HG02763 (cell line): Measurements from ENCODE around the gene CLIP4.

Experiments used
- ATAC-seq: cut with Tn5 transposase; IDR thresholded peaks from one replicate; pipeline ENCODE4 v1.9.1; 2021; ENCODE audit warnings: mild to moderate bottlenecking, moderate library complexity; ENCODE audit not compliant: unreplicated experiment

CLIP4 gene

DNA sequence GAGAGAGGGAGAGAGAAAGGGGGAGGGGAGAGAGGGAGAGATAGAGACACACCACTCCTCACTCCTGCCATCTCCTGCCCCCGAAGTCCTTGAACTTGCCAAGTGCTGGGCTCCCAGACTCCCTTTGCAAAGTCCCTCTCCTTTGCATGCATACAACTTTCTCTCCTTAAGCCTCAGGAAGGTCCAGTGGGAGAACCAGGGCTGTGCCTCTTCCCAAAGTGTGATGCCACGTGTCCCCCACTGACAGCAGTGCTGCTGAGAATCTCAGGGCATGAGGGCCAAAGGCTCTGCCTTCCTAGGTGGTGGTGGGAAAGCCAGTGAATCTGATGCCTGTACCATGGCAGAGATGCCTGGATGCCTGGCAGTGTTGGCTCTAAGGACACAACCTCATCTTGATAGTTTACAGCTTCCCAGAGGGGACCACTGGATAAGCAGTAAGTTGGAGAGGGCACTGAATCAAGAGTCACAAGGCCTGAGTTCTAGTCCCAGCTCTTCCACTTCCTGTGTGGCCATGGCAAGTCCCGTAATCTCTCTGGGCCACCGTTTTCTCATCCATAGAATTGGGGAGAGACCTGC lies 103.4 kb downstream of the CLIP4 start:
- ATAC-seq, result no peak

- no peak for ATAC-seq
These were observed 104.2 kb downstream of the CLIP4 start for GRCh38 chr2:29219374-29219773.

DNA sequence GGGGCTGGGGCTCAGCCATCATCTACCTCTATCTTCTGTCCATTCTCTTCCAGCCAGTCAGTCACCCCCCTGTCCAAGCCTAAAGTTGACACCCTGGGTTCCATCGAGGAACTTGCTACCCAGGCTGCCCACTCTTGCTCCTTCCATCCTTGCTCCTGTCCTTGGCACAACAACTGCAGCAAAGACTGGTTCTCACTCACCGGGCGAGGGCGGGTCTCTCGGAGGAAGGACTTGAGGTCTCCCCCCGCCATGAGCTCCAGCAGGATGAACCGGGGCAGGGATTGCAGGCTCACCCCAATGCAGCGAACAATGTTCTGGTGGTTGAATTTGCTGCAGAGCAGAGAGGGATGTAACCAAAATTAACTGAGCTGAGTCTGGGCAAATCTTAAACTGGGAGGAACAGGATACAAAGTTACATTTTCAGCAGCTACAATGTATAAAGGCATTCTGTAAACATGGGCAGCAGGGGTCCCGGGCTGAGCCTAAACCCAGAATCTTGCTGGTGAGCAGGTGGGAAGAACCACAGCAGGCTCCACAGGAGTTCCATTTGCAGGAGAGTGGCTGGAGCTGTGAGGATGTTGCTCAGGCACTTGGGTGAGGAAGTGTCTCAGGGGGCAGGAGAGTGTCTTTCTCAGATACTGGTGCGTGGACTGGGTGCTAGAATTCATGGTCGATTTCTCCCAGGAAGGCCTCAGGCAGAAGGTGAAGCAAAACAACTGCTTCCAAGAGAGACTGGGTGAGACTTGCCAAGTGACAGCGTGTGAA lies 105.5 kb downstream of the CLIP4 start:
- no peak for ATAC-seq

- ATAC-seq, result no peak
These were observed 107.4 kb downstream of the CLIP4 start for GRCh38 chr2:29222381-29223179.

- ATAC-seq, result no peak
These were observed 108.0 kb downstream of the CLIP4 start for GRCh38 chr2:29223257-29223656.

- no peak for ATAC-seq
These were observed 108.9 kb downstream of the CLIP4 start for GRCh38 chr2:29223851-29224692.

DNA sequence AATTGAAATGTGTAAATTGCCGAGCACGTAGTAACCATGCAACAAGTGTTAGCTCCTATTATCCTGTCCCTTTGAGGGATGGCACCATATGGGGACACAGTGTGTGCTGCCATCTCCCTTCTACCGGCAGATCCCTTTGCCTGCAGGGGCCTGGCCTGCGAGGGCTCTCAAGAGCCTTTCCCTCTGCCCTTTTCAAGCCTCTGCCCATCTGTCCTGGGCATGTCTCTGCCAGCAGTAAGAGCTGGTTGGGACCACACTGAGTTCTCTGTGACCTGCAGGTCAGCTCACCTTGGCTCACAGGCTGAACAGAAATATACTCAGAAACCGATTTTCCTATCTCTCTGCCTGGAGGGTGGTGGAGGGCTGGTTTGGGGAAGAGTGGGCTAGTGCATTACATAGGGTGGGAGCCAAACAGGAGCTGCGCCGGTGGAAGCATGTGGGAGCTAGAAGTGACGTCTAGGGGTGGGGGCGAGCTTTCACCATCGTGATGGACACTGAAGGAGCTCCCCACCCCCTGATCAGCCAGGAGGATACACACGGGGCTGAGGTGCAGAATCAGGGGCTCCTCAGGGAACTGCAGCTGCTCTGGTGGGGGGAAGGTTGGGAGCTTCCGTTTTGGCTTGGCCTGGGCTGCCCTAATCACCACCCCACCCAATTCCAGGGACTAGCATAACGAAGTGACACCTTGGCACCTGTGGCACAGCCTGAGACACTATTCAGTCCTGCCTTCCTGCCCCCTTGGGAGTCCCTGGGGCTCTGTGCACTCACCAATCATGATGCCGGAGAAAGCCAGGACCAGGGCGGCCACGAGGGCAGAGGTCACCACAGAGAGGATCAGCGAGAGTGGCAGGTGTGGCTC lies 109.7 kb downstream of the CLIP4 start:
- ATAC-seq, result no peak

DNA sequence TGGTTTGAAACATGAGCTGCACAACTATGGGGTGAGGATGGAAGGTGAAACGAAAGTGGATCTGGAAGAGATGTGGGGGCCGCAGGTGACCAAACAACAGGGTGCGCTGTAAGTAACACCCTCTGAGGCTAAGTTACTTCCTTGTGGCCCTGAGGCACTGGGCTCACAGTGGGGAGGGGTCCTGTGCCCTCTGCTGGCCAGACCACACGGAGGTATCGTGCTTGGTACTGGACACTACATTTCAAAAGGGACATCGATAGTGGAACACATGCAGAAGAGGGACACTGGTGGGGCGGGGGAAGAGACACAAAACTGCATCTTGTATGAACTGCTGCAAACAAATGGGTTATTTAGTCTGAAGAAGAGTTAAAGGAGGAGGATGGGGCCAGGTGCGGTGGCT lies 110.6 kb downstream of the CLIP4 start:
- ATAC-seq, result no peak

GRCh38 chr2:29226375-29226774 lies 111.2 kb downstream of the CLIP4 start:
- ATAC-seq, result no peak

DNA sequence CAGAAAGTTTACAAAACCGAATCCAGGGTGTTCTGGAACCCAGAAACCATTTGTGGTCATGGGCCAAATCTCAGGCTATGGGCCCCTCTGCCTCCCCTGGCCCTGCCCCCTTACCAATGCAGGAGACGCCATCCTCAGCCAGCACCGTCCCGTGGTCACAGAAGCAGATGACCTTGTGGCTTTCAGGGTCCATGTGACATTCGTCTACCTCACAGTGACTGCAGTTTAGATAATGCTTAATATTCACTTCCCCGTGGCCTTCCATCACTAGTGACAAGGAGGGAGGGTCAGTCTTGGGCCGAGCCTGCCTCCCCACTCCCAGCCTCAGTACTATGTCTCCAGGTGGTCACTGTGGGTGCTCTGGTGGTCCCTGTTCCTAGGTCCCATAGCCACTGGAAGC lies 111.6 kb downstream of the CLIP4 start:
- ATAC-seq, result no peak

GRCh38 chr2:29227935-29228675 lies 112.9 kb downstream of the CLIP4 start:
- ATAC-seq, result no peak

DNA sequence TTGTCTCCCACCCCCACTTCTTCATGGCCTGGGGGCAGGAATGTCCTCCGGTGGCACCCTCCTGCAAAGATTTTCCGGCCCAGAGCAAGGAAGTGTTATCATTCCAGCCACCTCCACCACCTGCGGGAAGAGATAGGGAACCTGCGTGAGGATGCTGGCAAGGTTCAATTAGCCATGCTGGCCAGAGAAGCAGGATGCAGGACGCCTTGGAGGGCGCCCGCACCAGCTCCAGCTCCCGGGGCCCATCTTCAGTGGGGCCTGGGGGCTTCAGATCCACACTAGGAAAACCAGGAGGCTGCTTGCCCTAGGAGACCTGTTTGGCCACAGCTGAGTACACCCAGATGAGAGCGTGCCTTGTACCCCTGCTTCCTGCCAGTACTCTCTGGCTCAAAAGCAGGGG lies 113.7 kb downstream of the CLIP4 start:
- ATAC-seq, result no peak

DNA sequence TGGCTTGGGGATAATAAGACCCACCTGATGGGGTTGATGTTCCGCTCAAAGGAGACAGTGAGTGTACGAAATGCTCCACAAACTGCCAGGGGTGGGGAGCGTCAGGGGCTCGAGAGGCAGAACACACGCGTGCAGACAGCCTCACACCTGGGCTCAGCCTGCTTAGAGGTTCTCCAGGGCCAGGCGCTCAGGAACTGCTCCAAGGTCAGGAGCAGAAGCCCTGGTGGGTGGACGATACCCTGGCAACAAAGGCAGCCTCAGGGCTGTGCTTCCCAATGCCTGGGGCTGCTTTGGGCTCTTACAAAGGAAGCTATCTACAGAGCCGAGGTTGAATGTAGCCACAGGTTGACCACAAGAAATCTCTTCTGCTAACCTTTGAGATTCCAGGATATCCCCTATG lies 114.4 kb downstream of the CLIP4 start:
- ATAC-seq, result no peak

GRCh38 chr2:29232041-29232440 lies 116.8 kb downstream of the CLIP4 start:
- ATAC-seq, result no peak

GRCh38 chr2:29233428-29233827 lies 118.2 kb downstream of the CLIP4 start:
- ATAC-seq, result no peak

DNA sequence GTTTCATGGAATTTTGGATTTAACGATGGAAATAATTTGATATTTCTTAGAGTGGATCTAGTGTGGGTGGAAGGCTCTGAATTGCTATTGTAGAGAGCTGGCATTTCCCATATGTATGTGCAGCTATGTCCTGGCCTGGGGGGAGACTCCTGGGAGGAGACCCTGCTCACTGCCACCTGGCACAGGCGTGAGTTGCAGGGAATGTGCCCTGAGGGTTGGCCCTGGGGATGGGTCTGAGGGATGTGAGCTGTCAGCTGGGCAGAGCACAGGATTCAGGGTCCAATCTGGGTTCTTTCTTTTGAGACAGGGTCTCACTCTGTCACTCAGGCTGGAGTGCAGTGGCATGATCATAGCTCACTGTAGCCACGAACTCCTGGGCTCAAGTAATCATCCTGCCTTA lies 120.2 kb downstream of the CLIP4 start:
- ATAC-seq, result no peak

DNA sequence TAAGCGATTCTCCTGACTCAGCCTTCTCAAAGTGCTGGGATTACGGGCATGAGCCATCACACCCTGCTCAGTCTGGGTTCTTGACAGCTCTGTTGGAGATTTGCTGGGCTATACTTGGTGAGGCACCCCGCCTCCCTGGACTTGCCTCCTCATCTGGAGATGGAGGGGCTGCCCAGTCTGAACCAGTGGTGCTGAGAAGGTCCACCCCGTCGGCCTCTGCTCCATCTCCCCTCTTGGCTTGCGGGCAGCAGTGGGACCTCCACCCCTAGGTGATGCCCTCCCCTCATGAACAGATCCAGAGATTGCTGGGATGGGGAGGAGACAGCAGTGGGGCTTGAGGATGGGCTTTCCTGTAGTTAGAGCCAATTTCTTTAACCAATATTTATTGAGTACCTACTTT lies 120.9 kb downstream of the CLIP4 start:
- ATAC-seq, result no peak

DNA sequence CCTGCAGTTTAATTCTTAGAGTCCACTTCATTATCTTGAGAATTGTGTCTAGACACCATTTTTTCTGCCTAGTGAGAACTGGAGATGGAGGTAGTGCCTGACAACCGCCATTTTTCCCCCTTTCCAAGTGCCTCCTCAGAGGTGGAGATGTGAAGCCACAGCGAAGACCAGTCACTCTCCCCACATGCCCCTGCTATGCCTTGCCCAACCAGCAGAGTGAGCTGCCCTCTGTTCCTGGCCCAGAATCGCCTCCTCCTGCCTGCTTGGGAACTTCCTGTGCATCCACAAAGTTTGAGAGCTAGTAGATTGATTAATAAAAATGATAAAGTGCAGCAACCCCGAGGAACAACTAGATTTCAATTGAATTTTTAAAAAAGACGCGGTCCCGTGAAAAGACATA lies 123.3 kb downstream of the CLIP4 start:
- no peak for ATAC-seq
